Panc1 (cell line): ENCODE data around the gene PLIN4.

Experiments used
- POLR2AphosphoS5 ChIP-seq: IDR thresholded peaks from 2 replicates; pipeline ENCODE4 v1.6.1; 2012; ENCODE audit warnings: mild to moderate bottlenecking, low read depth, low read length, moderate library complexity
- SIN3A ChIP-seq: IDR thresholded peaks from 2 replicates; pipeline ENCODE4 v1.6.1; 2012; ENCODE audit warnings: low read depth, mild to moderate bottlenecking, low read length, moderate library complexity, borderline replicate concordance; ENCODE audit not compliant: insufficient read depth
- TCF7L2 ChIP-seq: IDR thresholded peaks from 2 replicates; pipeline ENCODE4 v1.6.1; 2011; ENCODE audit warnings: mild to moderate bottlenecking, low read depth, low read length, inconsistent platforms
- TF ChIP-seq, protein P1 (sequence below): fragments of 450-650 bp; IDR thresholded peaks from 2 replicates; pipeline ENCODE4 v1.5.1; 2017; ENCODE audit warnings: mild to moderate bottlenecking
- TF ChIP-seq, protein P2 (sequence below), 2 experiments: IDR thresholded peaks; 2 replicates each; pipeline ENCODE4 v1.6.1; 2011 to 2012; ENCODE audit warnings: low read depth in 2 of 2, control low read depth in 1 of 2, low read length in 1 of 2, mild to moderate bottlenecking in 1 of 2, moderate library complexity in 1 of 2; ENCODE audit not compliant: insufficient read depth in 1 of 2

DNA sequence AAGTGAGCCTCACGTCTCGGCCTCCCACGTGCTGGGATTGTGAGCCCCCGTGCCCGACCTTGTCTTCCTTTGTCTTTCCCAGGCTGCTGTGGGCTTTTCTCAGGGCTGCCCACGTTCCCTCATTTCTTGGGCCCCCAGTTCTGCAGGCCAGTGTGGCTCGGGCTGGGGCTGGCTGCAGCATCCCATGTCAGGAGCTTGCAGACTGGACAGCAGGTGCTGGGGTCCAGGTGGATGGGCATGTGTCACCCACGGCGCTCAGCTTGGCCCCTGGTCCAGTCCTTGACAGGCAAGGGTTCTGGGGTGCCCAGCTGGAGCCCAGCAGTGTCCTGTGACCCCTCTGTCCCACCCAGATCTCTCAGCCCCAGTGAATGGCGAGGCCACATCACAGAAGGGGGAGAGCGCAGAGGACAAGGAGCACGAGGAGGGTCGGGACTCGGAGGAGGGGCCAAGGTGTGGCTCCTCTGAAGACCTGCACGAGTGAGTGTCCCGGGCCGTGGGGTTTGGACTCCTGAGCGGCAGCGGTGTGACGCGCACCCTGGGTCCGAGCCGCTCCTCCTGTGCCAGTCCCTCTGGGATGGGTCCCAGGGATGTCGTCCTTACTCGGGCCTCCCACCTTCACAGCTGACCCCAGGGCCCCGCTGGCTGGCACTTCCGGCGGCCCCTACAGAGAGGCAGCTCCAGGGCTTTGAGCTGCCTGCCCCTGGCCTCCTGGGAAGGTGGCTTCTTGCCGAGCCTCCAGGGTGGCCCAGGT is 17.3 kb downstream of the PLIN4 start:
- TF ChIP-seq, protein P1, sequence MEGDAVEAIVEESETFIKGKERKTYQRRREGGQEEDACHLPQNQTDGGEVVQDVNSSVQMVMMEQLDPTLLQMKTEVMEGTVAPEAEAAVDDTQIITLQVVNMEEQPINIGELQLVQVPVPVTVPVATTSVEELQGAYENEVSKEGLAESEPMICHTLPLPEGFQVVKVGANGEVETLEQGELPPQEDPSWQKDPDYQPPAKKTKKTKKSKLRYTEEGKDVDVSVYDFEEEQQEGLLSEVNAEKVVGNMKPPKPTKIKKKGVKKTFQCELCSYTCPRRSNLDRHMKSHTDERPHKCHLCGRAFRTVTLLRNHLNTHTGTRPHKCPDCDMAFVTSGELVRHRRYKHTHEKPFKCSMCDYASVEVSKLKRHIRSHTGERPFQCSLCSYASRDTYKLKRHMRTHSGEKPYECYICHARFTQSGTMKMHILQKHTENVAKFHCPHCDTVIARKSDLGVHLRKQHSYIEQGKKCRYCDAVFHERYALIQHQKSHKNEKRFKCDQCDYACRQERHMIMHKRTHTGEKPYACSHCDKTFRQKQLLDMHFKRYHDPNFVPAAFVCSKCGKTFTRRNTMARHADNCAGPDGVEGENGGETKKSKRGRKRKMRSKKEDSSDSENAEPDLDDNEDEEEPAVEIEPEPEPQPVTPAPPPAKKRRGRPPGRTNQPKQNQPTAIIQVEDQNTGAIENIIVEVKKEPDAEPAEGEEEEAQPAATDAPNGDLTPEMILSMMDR: no peak
- TF ChIP-seq TCF7L2 (no peak), POLR2AphosphoS5 (no peak), SIN3A (no peak)
- TF ChIP-seq, protein P2, sequence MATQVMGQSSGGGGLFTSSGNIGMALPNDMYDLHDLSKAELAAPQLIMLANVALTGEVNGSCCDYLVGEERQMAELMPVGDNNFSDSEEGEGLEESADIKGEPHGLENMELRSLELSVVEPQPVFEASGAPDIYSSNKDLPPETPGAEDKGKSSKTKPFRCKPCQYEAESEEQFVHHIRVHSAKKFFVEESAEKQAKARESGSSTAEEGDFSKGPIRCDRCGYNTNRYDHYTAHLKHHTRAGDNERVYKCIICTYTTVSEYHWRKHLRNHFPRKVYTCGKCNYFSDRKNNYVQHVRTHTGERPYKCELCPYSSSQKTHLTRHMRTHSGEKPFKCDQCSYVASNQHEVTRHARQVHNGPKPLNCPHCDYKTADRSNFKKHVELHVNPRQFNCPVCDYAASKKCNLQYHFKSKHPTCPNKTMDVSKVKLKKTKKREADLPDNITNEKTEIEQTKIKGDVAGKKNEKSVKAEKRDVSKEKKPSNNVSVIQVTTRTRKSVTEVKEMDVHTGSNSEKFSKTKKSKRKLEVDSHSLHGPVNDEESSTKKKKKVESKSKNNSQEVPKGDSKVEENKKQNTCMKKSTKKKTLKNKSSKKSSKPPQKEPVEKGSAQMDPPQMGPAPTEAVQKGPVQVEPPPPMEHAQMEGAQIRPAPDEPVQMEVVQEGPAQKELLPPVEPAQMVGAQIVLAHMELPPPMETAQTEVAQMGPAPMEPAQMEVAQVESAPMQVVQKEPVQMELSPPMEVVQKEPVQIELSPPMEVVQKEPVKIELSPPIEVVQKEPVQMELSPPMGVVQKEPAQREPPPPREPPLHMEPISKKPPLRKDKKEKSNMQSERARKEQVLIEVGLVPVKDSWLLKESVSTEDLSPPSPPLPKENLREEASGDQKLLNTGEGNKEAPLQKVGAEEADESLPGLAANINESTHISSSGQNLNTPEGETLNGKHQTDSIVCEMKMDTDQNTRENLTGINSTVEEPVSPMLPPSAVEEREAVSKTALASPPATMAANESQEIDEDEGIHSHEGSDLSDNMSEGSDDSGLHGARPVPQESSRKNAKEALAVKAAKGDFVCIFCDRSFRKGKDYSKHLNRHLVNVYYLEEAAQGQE (IDR thresholded peaks at IDR 0.05; ENCODE audit: insufficient read depth in 1 of 2, low read depth in 2 of 2, low read length in 1 of 2): no peak
